Smooth muscle cell (in vitro differentiated cells): ENCODE results near the gene TNK2. TPM values are rescaled to one million over a fixed set of nuclear protein-coding genes. Genes with fewer than 3 reads are reported as not detected.
"Not testable (repeated sequence)": the region's sequence is repeated elsewhere in the genome, so short reads cannot be mapped to it uniquely, and the experiment has no call there.

Experiments used
- DNase-seq: peaks from one replicate; lab custom pipeline; 2025; ENCODE audit not compliant: unreplicated experiment; lab: John Stamatoyannopoulos, UW
- H2AFZ ChIP-seq: fragments of 200-600 bp; sonication (generic); 2 replicates; pipeline ENCODE4 v1.6.0; 2016; ENCODE audit warnings: antibody characterized with exemption, low read depth, mild to moderate bottlenecking
- H3F3A ChIP-seq: fragments of 200-600 bp; sonication (generic); 2 replicates; pipeline ENCODE4 v1.6.0; 2017; ENCODE audit warnings: antibody characterized with exemption, low read depth
- H3K27ac ChIP-seq: fragments of 200-600 bp; sonication (generic); 2 replicates; pipeline ENCODE4 v1.5.1; 2016; ENCODE audit warnings: low read depth, mild to moderate bottlenecking
- H3K27me3 ChIP-seq: fragments of 200-600 bp; sonication (generic); 2 replicates; pipeline ENCODE4 v1.6.1; 2016; ENCODE audit warnings: low read depth, mild to moderate bottlenecking
- H3K36me3 ChIP-seq: fragments of 200-600 bp; sonication (generic); 2 replicates; pipeline ENCODE4 v1.5.1; 2016; ENCODE audit warnings: low read depth
- H3K4me1 ChIP-seq: fragments of 200-600 bp; sonication (generic); 2 replicates; pipeline ENCODE4 v1.5.1; 2016; ENCODE audit warnings: low read depth
- H3K4me2 ChIP-seq: fragments of 200-600 bp; sonication (generic); 2 replicates; pipeline ENCODE4 v1.6.0; 2016; ENCODE audit warnings: mild to moderate bottlenecking
- H3K4me3 ChIP-seq: fragments of 200-600 bp; sonication (generic); 2 replicates; pipeline ENCODE4 v1.5.1; 2016; ENCODE audit warnings: mild to moderate bottlenecking
- H3K79me2 ChIP-seq: fragments of 200-600 bp; sonication (generic); 2 replicates; pipeline ENCODE4 v1.6.0; 2016; ENCODE audit warnings: low read depth, mild to moderate bottlenecking
- H3K9ac ChIP-seq: fragments of 200-600 bp; sonication (generic); 2 replicates; pipeline ENCODE4 v1.6.0; 2016; ENCODE audit warnings: low read depth
- H3K9me3 ChIP-seq: fragments of 200-600 bp; sonication (generic); replicated peaks from 2 replicates; pipeline ENCODE4 v1.5.1; 2016; ENCODE audit warnings: low read depth
- H4K20me1 ChIP-seq: fragments of 200-600 bp; sonication (generic); 2 replicates; pipeline ENCODE4 v1.6.0; 2016; ENCODE audit warnings: low read depth
- WGBS: methylation state at CpG from one replicate; pipeline ENCODE4 v1.1.7; 2016; ENCODE audit warnings: low lambda C conversion rate; 5-methylcytosine and 5-hydroxymethylcytosine counted together
- polyA plus RNA-seq: library from polyadenylated mRNA; unstranded; fragments of >200 nt; fragmentation: Nextera tagmentation; extraction: Ambion mirVana; gene quantifications from 2 replicates; pipeline ENCODE4 v1.2.1, GENCODE V29; 2016
- total RNA-seq: library from RNA; depleted of rRNA; stranded (reverse); fragments of >200 nt; gene quantifications from 2 replicates; pipeline ENCODE4 v1.2.3, GENCODE V29; 2014
- TF ChIP-seq, protein P1 (sequence below): fragments of 200-600 bp; sonication (generic); IDR thresholded peaks from 2 replicates; pipeline ENCODE4 v1.5.1; 2017; ENCODE audit warnings: borderline replicate concordance, mild to moderate bottlenecking, antibody characterized with exemption; ENCODE audit not compliant: insufficient read depth, poor library complexity, severe bottlenecking

The TNK2 gene
- total and polyA plus RNA-seq, 2 experiments from 2014 or later, result 2.8 to 10.6 TPM

GRCh38 chr3:195865752-195866151 is 42.6 kb downstream of the TNK2 start:
- Histone ChIP-seq H3K36me3 (no peaks in the 10 kb centered on the region), H3K27me3 (no peaks in the 10 kb centered on the region), H2AFZ (no peak overlapping the region), H3K4me1 (no peaks in the 10 kb centered on the region), H3K27ac (no peak overlapping the region), H4K20me1 (no peaks in the 10 kb centered on the region), H3K9me3 (no peaks in the 10 kb centered on the region), H3F3A (no peaks in the 10 kb centered on the region), H3K79me2 (no peaks in the 10 kb centered on the region), H3K4me2 (no peak overlapping the region), H3K4me3 (no peak overlapping the region), H3K9ac (no peak overlapping the region)
- 96% methylated on average over 15 of the region's 15 CpGs for WGBS
- TF ChIP-seq, protein P1, sequence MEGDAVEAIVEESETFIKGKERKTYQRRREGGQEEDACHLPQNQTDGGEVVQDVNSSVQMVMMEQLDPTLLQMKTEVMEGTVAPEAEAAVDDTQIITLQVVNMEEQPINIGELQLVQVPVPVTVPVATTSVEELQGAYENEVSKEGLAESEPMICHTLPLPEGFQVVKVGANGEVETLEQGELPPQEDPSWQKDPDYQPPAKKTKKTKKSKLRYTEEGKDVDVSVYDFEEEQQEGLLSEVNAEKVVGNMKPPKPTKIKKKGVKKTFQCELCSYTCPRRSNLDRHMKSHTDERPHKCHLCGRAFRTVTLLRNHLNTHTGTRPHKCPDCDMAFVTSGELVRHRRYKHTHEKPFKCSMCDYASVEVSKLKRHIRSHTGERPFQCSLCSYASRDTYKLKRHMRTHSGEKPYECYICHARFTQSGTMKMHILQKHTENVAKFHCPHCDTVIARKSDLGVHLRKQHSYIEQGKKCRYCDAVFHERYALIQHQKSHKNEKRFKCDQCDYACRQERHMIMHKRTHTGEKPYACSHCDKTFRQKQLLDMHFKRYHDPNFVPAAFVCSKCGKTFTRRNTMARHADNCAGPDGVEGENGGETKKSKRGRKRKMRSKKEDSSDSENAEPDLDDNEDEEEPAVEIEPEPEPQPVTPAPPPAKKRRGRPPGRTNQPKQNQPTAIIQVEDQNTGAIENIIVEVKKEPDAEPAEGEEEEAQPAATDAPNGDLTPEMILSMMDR, result no peak
- no peak for DNase-seq

DNA sequence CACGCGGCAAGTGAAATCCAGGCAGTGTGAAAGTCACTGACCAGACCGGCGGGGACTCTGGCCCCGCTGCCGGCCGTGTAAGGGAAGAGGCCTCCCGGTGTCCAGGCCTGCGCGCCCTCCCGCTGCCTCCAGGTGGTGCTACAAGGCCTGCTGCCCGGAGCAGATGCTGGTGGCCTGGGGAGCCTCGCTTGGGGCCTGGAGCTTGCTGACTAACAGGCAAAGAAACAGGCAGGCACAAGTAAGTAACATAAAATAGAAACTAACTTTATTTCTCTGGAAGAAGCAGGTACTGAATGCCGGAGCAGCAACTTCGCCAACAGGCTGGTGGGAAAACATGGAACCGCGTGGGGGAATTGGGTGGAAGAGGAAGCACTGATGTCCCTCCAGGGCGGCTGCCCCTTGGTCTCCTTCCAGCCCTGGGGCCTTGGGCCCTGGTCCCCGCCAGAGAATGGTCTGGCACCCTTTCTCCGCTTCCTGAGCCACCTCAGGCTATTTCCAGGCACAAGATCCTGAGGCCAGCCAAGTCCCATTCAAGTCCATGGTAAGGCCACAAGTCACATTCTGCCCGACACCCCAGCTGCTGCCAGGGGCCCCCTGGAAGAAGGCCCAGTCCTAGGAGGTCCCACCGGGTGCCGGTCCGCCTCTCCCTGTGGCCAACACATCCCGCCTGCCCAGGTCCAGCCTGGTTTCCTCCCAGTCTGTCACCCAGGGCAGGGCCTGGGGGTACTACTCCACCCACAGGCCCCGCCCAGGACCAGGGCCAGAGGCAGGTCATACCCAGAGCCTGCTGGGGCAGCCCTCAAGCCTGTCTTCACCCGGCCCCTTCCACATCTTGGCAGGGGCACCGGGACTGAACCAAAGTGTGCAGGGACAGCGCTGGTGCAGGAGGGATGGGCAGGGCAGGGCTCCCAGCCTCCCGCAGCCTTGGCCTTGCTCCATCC is 45.0 kb downstream of the TNK2 start:
- H3K9me3 ChIP-seq, result no peaks in the 10 kb centered on the region
- no peaks in the 10 kb centered on the region for H3F3A ChIP-seq
- H3K36me3 ChIP-seq, result no peaks in the 10 kb centered on the region
- H4K20me1 ChIP-seq, result no peaks in the 10 kb centered on the region
- no peaks in the 10 kb centered on the region for H3K79me2 ChIP-seq
- no peak overlapping the region for H3K9ac ChIP-seq
- H3K4me2 ChIP-seq, result no peak overlapping the region
- WGBS, result 53% methylated on average over 30 of the region's 30 CpGs
- peak; percentile 71 for DNase-seq
- TF ChIP-seq, protein P1, result peak; percentile 77
- peaks cover 3% of the 10 kb centered on the region for H3K4me1 ChIP-seq
- H2AFZ ChIP-seq, result no peak overlapping the region
- H3K27me3 ChIP-seq, result no peaks in the 10 kb centered on the region
- H3K27ac ChIP-seq, result no peak overlapping the region
- H3K4me3 ChIP-seq, result no peak overlapping the region

DNA sequence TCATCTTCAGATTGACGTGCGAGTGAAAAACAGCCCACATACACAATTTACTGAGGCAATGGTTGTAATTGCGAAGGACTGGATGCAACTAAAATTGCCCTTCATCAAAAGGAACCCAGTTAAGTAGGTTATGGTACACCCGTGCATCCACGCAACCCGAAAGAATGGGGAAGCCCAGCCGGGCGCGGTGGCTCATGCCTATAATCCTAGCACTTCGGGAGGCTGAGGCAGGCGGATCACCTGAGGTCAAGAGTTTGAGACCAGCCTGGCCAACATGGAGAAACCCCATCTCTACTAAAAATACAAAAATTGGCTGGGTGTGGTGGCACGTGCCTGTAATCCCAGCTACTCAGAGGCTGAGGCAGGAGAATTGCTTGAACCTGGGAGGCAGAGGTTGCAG is 46.0 kb downstream of the TNK2 start:
- not testable (repeated sequence) for H3K9me3 ChIP-seq, DNase-seq, H3K4me2 ChIP-seq, H3F3A ChIP-seq, H3K36me3 ChIP-seq, H3K4me1 ChIP-seq, H2AFZ ChIP-seq, H3K27ac ChIP-seq, H3K27me3 ChIP-seq, H3K4me3 ChIP-seq, H4K20me1 ChIP-seq, H3K79me2 ChIP-seq, H3K9ac ChIP-seq
- 97% methylated on average over 12 of the region's 12 CpGs for WGBS

DNA sequence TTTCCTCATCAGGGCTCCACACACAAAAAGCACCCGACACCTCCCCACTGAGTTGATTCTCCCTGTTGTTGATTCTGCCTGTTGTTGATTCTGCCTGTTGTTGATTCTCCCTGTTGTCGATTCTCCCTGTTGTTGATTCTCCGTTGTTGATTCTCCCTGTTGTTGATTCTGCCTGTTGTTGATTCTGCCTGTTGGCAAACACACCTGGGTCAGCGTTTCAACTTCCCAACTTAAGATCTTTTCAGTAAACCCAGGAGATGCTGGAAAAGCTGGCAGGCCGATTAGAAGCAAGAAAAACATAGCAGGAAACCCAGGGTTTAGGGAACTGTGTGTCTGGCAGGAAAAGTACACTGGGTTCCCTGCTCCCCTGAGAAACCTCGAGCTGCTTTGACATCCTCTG is 47.9 kb downstream of the TNK2 start:
- DNase-seq, result no peak
- no peak overlapping the region for H2AFZ ChIP-seq
- peaks cover 3% of the 10 kb centered on the region for H3K4me1 ChIP-seq
- WGBS, result 79% methylated on average over 6 of the region's 6 CpGs
- no peak overlapping the region for H3K4me2 ChIP-seq
- H3F3A ChIP-seq, result no peaks in the 10 kb centered on the region
- H3K9ac ChIP-seq, result no peak overlapping the region
- no peak overlapping the region for H3K4me3 ChIP-seq
- H3K27me3 ChIP-seq, result no peaks in the 10 kb centered on the region
- H3K9me3 ChIP-seq, result no peaks in the 10 kb centered on the region
- no peaks in the 10 kb centered on the region for H3K79me2 ChIP-seq
- no peaks in the 10 kb centered on the region for H4K20me1 ChIP-seq
- TF ChIP-seq, protein P1, result no peak
- no peaks in the 10 kb centered on the region for H3K36me3 ChIP-seq
- H3K27ac ChIP-seq, result no peak overlapping the region
